Chondrocyte (in vitro differentiated cells): ENCODE results near the gene MAP3K7. TPM values are rescaled to one million over a fixed set of nuclear protein-coding genes. Genes with fewer than 3 reads are reported as not detected.

Experiments
- DNase-seq: peaks from one replicate; pipeline ENCODE4 v3.0.0; 2021; ENCODE audit warnings: mixed read lengths, low spot score
- H3K27ac Mint-ChIP-seq: one replicate; pipeline ENCODE4 v1.8.0; 2021; ENCODE audit warnings: mild to moderate bottlenecking, moderate library complexity, mixed read lengths; ENCODE audit not compliant: unreplicated experiment
- H3K27me3 Mint-ChIP-seq: 2 replicates; pipeline ENCODE4 v1.8.0; 2021; ENCODE audit warnings: low read depth, mixed read lengths
- H3K36me3 Mint-ChIP-seq: 2 replicates; pipeline ENCODE4 v1.8.0; 2021; ENCODE audit warnings: low read depth, mixed read lengths
- H3K4me1 Mint-ChIP-seq: 2 replicates; pipeline ENCODE4 v1.8.0; 2021; ENCODE audit warnings: low read depth, mild to moderate bottlenecking, mixed read lengths
- H3K4me3 Mint-ChIP-seq: one replicate; pipeline ENCODE4 v1.8.0; 2021; ENCODE audit warnings: mild to moderate bottlenecking, moderate library complexity, mixed read lengths; ENCODE audit not compliant: unreplicated experiment
- H3K9me3 Mint-ChIP-seq: 2 replicates; pipeline ENCODE4 v1.8.0; 2021; ENCODE audit warnings: low read depth, mixed read lengths
- CTCF ChIP-seq: fragments of 200-600 bp; sonication (generic); IDR thresholded peaks from 2 replicates; pipeline ENCODE4 v1.5.0; 2021; ENCODE audit warnings: antibody characterized with exemption, mild to moderate bottlenecking, moderate library complexity
- total RNA-seq: library from RNA; stranded (reverse); gene quantifications from 3 replicates; pipeline ENCODE4 v1.2.1, GENCODE V29; 2021

The MAP3K7 gene
- total RNA-seq, 1 donor from 2014 or later: 25.2 TPM

GRCh38 chr6:90544741-90545140 is 42.1 kb downstream of the MAP3K7 start:
- TF ChIP-seq CTCF: no peak
- no peak overlapping the region for H3K27ac Mint-ChIP-seq
- H3K4me3 Mint-ChIP-seq: no peak overlapping the region
- DNase-seq: no peak
- H3K9me3 Mint-ChIP-seq: no peaks in the 10 kb centered on the region
- H3K36me3 Mint-ChIP-seq: peaks cover 41% of the 10 kb centered on the region
- H3K27me3 Mint-ChIP-seq: no peaks in the 10 kb centered on the region
- H3K4me1 Mint-ChIP-seq: no peaks in the 10 kb centered on the region

GRCh38 chr6:90544081-90544480 is 42.8 kb downstream of the MAP3K7 start:
- H3K36me3 Mint-ChIP-seq: peaks cover 38% of the 10 kb centered on the region
- no peaks in the 10 kb centered on the region for H3K9me3 Mint-ChIP-seq
- no peak overlapping the region for H3K27ac Mint-ChIP-seq
- DNase-seq: no peak
- no peak overlapping the region for H3K4me3 Mint-ChIP-seq
- H3K27me3 Mint-ChIP-seq: no peaks in the 10 kb centered on the region
- peaks cover 4% of the 10 kb centered on the region for H3K4me1 Mint-ChIP-seq
- TF ChIP-seq CTCF: no peak

- Mint-ChIP-seq H3K36me3 (peaks cover 22% of the 10 kb centered on the region), H3K27me3 (no peaks in the 10 kb centered on the region), H3K9me3 (no peaks in the 10 kb centered on the region), H3K4me1 (peaks cover 23% of the 10 kb centered on the region), H3K4me3 (no peak overlapping the region), H3K27ac (no peak overlapping the region)
- no peak for TF ChIP-seq CTCF
- no peak for DNase-seq
Measured at GRCh38 chr6:90541221-90541620, 45.7 kb downstream of the MAP3K7 start.

GRCh38 chr6:90538278-90539046 is 48.4 kb downstream of the MAP3K7 start:
- peaks cover 23% of the 10 kb centered on the region for H3K4me1 Mint-ChIP-seq
- peaks cover 8% of the 10 kb centered on the region for H3K36me3 Mint-ChIP-seq
- no peak for DNase-seq
- no peak overlapping the region for H3K4me3 Mint-ChIP-seq
- no peaks in the 10 kb centered on the region for H3K27me3 Mint-ChIP-seq
- no peak overlapping the region for H3K27ac Mint-ChIP-seq
- TF ChIP-seq CTCF: no peak
- H3K9me3 Mint-ChIP-seq: no peaks in the 10 kb centered on the region

GRCh38 chr6:90537723-90538258 is 49.1 kb downstream of the MAP3K7 start:
- peaks cover 23% of the 10 kb centered on the region for H3K4me1 Mint-ChIP-seq
- peaks cover 8% of the 10 kb centered on the region for H3K36me3 Mint-ChIP-seq
- peak overlapping the region; percentile 0 for H3K27ac Mint-ChIP-seq
- no peak overlapping the region for H3K4me3 Mint-ChIP-seq
- no peak for DNase-seq
- H3K9me3 Mint-ChIP-seq: no peaks in the 10 kb centered on the region
- H3K27me3 Mint-ChIP-seq: no peaks in the 10 kb centered on the region
- no peak for TF ChIP-seq CTCF
